Muscle of arm (tissue), 12 donors: ENCODE data around the gene TYR. TPM values are rescaled to one million over a fixed set of nuclear protein-coding genes. Genes with fewer than 3 reads are reported as not detected.
"Not testable (repeated sequence)": the region's sequence is repeated elsewhere in the genome, so short reads cannot be mapped to it uniquely, and the experiment has no call there.

ENCODE experiments used
- DNase-seq: peaks from one replicate; pipeline ENCODE4 v3.0.0-alpha.2; 2013
- polyA plus RNA-seq, 12 donors: library from polyadenylated mRNA; unstranded; fragments of 120-200 nt; gene quantifications; one replicate each; pipeline ENCODE4 v1.2.1, GENCODE V29; 2013; ENCODE audit not compliant: insufficient read length in 12 of 12

The TYR gene
- polyA plus RNA-seq, 12 donors: 0.11 to 2.8 (median 0.57) TPM; not detected in 7

- no peak for DNase-seq
Observed at GRCh38 chr11:89267660-89268302, 90.1 kb downstream of the TYR start.

DNA sequence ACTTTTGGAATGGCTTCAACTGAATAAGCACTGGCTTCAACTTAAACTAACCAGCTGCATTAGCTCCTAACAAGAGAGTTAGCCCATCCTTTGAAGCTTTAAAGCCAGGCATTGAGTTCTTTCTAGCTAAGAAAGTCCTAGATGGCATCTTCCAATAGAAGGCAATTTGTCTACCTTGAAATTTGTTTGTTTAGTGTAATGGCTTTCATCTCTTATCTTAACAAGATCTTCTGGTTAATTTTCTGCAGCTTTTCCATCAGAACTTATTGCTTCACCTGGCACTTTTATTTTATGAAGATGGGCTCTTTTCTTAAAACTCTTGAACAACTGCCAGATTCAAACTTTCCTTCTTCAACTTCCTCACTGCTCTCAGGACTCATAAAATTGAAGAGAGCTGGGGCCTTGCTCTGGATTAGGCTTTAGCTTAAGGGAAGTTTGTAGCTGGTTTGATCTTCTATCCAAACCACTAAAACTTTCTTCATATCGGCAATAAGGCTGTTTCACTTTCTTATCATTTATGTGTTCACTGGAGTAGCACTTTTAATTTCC, 94.9 kb downstream of the TYR start:
- DNase-seq: not testable (repeated sequence)

GRCh38 chr11:89273220-89273619, 95.5 kb downstream of the TYR start:
- not testable (repeated sequence) for DNase-seq

DNA sequence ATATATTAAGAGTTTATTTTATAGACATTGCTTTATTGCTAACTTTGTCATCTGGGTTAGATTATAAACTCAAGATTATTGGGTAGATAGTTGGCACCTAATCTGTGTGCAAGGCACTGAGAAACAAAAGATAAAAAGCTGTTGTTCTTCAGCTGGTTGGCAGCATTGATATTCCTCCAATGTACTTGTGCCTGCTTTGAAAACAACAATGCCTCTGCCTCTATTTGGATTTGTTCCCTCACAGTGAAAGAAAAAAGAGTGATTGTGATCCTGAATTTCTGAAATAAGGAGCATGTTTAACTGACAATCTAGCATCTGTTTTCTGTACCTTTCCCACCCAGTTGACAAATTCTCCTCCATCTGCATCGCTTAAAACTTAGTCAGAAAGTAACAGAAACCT, 98.3 kb downstream of the TYR start:
- DNase-seq: no peak

- DNase-seq: no peak
Observed at GRCh38 chr11:89279176-89279575, 101.5 kb downstream of the TYR start.

- not testable (repeated sequence) for DNase-seq
Observed at GRCh38 chr11:89281032-89281677, 103.5 kb downstream of the TYR start.

DNA sequence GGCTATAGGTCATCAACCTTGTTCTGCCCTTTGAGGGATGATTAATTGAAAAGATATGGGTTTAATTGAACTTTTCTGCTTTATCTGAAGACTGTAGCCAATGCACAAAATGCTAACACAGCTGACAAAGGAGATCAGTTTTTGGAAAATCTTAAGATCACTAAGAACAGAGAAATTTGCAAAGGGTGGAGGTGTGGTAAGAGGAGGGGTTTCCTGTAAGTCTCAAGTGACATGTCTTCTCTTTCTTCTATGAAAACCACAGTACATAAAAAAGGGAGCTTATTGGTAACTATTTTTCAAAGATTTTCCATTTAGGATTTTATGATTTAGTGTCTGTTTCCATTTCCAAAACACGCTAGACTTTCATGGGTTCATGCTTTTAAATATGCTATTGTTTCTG, 108.9 kb downstream of the TYR start:
- DNase-seq: not testable (repeated sequence)

DNA sequence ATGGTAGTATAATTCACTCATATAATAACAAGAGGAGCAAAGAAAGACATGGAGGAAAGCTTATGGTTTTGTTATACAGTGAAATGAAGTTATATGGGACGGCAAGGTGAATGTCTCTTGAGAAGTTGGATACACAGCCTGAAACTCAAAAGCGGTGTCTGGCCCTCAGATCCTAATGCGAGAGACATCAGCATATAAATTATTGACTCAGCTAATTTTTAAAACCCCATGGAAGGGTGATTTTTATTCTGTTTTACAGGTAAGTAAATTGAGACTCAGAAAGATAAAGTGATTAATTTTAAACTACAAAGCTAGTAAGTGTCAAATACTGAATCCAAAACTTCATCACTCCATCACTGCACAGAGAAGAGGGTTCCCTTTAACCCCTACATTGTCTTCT, 110.3 kb downstream of the TYR start:
- not testable (repeated sequence) for DNase-seq

DNA sequence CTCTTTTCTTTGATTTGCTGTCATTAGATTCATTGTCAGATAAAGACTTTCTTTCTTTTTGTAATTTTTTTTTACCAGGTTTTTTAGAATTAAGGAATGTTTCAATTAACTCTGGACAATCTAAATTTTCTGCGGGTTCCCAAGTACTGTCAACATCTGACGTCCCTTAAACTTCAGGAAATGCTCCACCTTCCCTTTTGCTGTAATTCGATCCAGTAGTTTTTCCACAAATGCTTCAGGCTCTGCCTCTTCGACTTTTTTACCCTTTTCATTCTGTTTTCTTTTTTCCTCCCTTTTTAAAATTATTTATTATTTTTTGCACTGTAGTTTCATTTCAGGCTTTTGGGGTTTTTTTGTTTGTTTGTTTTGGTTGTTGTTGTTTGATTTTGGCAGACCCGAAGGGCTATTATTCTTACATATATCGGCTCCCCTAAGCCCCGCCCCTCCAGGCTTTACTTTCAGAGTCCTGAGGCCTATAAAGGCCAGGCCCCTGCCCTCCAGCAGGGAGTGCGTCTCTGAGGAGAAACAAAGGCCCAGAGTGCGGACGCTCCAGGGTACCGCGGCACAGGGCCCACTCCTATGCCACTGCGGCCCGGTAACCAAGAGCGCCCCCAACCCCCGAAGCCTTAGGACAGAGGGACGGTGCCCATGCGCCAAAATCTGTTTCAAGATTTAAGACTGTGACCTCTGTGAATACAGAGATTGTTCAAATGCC, 116.4 kb downstream of the TYR start:
- peak; percentile 11 for DNase-seq

DNA sequence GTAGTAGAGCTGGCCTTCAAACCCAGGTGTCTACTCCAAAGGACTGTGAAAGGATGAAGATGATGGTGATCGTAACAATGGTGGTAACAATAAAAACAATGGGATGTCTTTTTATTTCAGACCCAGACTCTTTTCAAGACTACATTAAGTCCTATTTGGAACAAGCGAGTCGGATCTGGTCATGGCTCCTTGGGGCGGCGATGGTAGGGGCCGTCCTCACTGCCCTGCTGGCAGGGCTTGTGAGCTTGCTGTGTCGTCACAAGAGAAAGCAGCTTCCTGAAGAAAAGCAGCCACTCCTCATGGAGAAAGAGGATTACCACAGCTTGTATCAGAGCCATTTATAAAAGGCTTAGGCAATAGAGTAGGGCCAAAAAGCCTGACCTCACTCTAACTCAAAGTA, 117.3 kb downstream of the TYR start:
- not testable (repeated sequence) for DNase-seq

DNA sequence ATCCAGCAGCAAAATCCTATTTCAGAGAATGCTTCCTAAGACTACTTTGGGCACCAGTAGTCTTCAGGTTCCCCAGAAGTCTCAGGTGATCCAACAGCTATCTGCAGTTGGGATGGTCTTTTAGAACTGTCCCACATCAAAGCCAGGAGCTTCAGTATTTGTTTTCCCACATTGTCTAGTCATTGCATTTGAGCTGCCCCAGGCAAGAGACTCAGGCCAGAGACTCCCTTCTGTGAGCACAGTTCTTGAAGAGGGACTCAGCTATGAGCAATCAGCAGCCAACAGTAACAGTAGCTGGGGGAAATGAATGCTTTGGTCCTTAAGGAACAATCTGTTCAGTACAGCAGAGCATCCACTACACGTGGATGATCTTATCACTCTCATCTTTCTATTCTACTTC, 125.4 kb downstream of the TYR start:
- not testable (repeated sequence) for DNase-seq

DNA sequence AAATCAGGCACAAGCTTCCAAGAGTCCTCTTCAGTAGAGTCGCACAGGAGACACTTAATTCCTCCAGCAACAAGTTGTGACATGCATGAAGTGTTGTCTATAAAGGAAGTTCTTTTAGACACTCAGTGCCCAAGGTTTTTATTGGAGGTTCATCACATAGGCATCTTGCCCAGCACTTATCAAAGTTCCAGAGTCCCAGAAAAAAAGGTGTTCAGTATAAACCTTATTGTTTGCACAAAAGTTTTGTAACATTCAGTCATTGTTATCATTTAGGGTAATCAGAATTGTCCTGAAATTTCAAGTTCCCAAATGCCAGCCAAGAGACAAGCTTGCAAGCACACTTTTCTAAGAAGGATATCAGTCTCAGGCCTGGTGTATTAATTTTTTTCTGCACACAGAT, 130.6 kb downstream of the TYR start:
- DNase-seq: not testable (repeated sequence)

DNA sequence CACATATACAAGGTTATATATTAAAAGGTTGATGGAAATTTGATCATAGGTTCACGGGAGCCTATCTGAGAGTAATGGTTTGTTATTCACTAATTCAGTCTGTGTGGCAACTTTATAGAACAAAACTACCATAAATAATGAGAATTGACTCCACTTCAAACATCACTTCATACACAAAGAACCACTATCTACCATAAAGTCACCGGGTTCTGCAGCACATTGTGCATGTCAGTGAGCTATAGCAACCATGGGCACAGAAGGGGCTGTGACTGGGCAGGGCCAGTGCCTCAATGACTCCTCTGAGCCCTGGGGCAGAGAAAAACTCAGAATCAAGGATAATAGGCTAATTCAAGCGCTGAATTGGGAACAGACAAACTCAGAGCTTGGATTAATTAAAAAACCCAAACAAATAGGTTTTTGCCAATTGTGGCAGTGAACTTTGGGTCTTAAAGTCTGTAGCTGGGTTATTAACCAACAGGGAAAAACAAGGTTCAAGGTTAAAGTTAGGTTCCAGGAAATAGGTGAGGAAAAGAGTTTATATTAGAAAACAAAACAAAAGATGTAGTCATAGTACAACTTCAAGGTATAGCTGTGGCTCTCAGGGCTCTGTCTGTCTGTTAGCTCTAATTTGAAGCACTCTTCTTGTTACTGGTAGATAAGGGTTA, 131.8 kb downstream of the TYR start:
- not testable (repeated sequence) for DNase-seq

GRCh38 chr11:89310607-89311006, 132.9 kb downstream of the TYR start:
- DNase-seq: not testable (repeated sequence)

- DNase-seq: no peak
Observed at GRCh38 chr11:89321401-89321800, 143.7 kb downstream of the TYR start.

GRCh38 chr11:89327885-89328284, 150.2 kb downstream of the TYR start:
- no peak for DNase-seq

DNA sequence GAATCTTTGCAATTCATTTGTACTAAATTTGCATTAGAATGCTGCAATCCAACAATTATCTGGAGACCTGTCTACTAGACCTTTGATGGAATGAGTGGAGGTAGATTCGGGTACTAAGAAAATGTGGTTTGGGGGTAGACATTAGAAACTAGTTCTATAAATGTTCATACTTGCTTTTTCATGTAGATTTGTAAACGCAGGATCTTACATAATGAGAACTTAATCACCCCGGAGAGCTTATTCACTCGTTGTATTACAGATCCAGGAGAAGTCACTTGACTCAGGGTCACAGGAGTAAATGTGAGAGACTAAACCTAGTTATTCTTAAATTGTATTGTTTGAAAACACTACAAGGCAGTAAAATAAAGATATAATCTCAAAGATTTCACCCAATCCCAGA, 154.3 kb downstream of the TYR start:
- DNase-seq: not testable (repeated sequence)

DNA sequence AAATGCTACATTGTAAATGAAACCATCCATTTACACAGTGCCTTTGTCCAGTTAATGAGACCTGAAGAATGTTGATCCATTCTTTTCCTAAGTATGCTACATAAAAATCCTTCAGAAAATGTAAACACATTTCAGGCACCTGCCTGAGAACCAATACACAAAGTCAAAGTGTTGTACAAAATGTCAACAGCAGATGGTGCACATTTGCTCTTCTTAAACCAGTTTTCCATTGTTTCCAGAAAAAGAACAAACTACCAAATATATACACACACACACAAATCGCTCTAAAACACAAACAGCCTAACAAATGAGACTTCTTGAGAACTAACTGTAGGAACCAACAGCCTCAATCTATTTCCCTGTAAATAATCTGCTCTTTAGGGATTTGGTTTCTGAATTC, 156.0 kb downstream of the TYR start:
- DNase-seq: not testable (repeated sequence)

GRCh38 chr11:89337100-89337650, 159.5 kb downstream of the TYR start:
- not testable (repeated sequence) for DNase-seq

DNA sequence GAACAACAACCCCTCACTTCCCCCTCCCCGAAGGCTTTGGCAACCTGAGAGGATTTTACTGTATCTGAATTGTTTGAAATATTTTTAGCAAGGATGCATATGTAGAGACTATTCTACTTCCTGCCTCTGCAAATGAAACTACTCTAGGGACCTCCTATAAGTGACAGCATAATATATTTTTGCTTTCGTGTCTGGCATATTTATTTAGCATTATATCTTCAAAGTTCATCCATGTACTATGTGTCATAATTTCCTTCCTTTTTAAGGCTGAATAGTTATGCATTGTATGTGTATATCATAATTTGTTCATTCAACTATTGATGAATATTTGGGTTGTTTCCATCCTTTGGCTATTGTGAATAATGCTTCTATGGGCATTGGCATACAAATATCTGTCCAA, 160.4 kb downstream of the TYR start:
- DNase-seq: not testable (repeated sequence)

GRCh38 chr11:89340450-89340849, 162.8 kb downstream of the TYR start:
- DNase-seq: not testable (repeated sequence)
